Colon (tissue), 2 donors: Measurements from ENCODE around the gene L3MBTL1.

Experiments used
- FAIRE-seq: peaks from 2 replicates; lab custom pipeline; 2012; peaks lifted over from hg19 to GRCh38; lab: Jason Lieb, UNC
- donor health status: control.
- donor health status: control.

Gene L3MBTL1

GRCh38 chr20:43590036-43590391 is 82.5 kb downstream of the L3MBTL1 start:
- no peak for FAIRE-seq

GRCh38 chr20:43590392-43591303 is 83.2 kb downstream of the L3MBTL1 start, which contains the start of gene IFT52:
IFT52 (plus strand) TSS chr20:43590937; CDS start chr20:43594699, 3,762 bp downstream.
- no peak for FAIRE-seq
